ENCODE results near the gene MDK.
A peak's percentile ranks its signal among the peaks of the same experiment; 100 is the strongest.

The MDK gene

DNA sequence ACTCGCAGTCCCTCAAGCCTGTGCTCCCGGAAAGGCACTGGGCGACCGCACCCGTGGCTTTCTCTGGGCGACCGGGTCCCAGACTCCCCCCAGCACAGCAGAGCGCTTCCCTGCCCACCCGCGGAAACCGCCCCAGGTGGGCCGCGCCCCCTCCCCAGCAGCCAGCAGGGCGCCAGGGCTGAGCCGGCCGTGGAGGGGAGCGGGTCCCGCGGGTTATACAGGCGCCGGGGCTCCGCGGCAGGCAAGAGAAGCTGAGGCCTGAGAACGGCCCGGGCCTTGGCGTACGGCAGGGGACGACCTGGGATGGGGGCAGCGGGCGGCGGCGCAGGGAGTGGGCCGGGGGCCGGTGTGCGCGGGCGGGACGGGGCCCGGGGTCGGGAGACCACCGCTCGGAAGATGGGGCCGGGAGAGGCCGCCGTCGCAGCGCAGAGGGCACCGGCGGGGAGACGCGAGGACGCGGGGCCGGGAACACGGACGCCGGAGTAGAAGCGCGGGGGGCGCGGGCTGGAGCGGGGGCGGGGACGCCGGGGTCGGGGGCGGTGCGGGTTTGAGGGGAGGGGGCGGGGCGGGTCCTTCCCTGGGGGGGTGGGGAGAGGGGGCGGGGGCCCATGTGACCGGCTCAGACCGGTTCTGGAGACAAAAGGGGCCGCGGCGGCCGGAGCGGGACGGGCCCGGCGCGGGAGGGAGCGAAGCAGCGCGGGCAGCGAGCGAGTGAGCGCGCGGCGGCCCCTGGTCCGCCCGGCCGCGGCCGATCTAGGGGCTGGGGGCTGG is at the start of gene MDK (continued):
- TF ChIP-seq ZNF521 (tag by site-specific recombination; IDR thresholded peaks at IDR 0.05), result no peak
- TF ChIP-seq ZNF660 (tag by site-specific recombination; IDR thresholded peaks at IDR 0.05), result no peak
- no peak for TF ChIP-seq WT1 (tag by site-specific recombination; IDR thresholded peaks at IDR 0.05)
- TF ChIP-seq ZNF302 (tag by site-specific recombination; IDR thresholded peaks at IDR 0.05; ENCODE audit: low read depth), result no peak
- no peak for TF ChIP-seq MEIS1 (CRISPR knock-in tag; IDR thresholded peaks at IDR 0.05; ENCODE audit: borderline replicate concordance)
- TF ChIP-seq, protein P1, sequence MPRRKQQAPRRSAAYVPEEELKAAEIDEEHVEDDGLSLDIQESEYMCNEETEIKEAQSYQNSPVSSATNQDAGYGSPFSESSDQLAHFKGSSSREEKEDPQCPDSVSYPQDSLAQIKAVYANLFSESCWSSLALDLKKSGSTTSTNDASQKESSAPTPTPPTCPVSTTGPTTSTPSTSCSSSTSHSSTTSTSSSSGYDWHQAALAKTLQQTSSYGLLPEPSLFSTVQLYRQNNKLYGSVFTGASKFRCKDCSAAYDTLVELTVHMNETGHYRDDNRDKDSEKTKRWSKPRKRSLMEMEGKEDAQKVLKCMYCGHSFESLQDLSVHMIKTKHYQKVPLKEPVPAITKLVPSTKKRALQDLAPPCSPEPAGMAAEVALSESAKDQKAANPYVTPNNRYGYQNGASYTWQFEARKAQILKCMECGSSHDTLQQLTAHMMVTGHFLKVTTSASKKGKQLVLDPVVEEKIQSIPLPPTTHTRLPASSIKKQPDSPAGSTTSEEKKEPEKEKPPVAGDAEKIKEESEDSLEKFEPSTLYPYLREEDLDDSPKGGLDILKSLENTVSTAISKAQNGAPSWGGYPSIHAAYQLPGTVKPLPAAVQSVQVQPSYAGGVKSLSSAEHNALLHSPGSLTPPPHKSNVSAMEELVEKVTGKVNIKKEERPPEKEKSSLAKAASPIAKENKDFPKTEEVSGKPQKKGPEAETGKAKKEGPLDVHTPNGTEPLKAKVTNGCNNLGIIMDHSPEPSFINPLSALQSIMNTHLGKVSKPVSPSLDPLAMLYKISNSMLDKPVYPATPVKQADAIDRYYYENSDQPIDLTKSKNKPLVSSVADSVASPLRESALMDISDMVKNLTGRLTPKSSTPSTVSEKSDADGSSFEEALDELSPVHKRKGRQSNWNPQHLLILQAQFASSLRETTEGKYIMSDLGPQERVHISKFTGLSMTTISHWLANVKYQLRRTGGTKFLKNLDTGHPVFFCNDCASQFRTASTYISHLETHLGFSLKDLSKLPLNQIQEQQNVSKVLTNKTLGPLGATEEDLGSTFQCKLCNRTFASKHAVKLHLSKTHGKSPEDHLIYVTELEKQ (tag by site-specific recombination; IDR thresholded peaks at IDR 0.05; ENCODE audit: borderline replicate concordance), result no peak
- TF ChIP-seq TCF7L2 (IDR thresholded peaks at IDR 0.05; ENCODE audit: borderline replicate concordance, low read depth, low read length), result no peak; the same call in 1 of the 2 replicates
- no peak for TF ChIP-seq ZNF23 (tag by site-specific recombination; IDR thresholded peaks at IDR 0.05; ENCODE audit: borderline replicate concordance)
- TF ChIP-seq KLF8 (tag by site-specific recombination; IDR thresholded peaks at IDR 0.05), result peak; percentile 35; the same call in 1 of the 2 replicates
- TF ChIP-seq ZNF555 (tag by site-specific recombination; conservative IDR thresholded peaks at IDR 0.05), result no peak
- no peak for TF ChIP-seq ZNF10 (tag by site-specific recombination; IDR thresholded peaks at IDR 0.05)
- TF ChIP-seq ZNF654 (tag by site-specific recombination; IDR thresholded peaks at IDR 0.05; ENCODE audit: low read depth), result no peak
- TF ChIP-seq ZNF830 (tag by site-specific recombination; IDR thresholded peaks at IDR 0.05; ENCODE audit: low read depth), result no peak
- peak; percentile 75 for TF ChIP-seq ZIC2 (tag by site-specific recombination; IDR thresholded peaks at IDR 0.05)
- TF ChIP-seq ZNF777 (tag by site-specific recombination; IDR thresholded peaks at IDR 0.05; ENCODE audit: borderline replicate concordance), result no peak
- TF ChIP-seq, protein P2, sequence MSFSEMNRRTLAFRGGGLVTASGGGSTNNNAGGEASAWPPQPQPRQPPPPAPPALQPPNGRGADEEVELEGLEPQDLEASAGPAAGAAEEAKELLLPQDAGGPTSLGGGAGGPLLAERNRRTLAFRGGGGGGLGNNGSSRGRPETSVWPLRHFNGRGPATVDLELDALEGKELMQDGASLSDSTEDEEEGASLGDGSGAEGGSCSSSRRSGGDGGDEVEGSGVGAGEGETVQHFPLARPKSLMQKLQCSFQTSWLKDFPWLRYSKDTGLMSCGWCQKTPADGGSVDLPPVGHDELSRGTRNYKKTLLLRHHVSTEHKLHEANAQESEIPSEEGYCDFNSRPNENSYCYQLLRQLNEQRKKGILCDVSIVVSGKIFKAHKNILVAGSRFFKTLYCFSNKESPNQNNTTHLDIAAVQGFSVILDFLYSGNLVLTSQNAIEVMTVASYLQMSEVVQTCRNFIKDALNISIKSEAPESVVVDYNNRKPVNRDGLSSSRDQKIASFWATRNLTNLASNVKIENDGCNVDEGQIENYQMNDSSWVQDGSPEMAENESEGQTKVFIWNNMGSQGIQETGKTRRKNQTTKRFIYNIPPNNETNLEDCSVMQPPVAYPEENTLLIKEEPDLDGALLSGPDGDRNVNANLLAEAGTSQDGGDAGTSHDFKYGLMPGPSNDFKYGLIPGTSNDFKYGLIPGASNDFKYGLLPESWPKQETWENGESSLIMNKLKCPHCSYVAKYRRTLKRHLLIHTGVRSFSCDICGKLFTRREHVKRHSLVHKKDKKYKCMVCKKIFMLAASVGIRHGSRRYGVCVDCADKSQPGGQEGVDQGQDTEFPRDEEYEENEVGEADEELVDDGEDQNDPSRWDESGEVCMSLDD (tag by site-specific recombination; IDR thresholded peaks at IDR 0.05), result peak; percentile 42
- TF ChIP-seq, protein P3, sequence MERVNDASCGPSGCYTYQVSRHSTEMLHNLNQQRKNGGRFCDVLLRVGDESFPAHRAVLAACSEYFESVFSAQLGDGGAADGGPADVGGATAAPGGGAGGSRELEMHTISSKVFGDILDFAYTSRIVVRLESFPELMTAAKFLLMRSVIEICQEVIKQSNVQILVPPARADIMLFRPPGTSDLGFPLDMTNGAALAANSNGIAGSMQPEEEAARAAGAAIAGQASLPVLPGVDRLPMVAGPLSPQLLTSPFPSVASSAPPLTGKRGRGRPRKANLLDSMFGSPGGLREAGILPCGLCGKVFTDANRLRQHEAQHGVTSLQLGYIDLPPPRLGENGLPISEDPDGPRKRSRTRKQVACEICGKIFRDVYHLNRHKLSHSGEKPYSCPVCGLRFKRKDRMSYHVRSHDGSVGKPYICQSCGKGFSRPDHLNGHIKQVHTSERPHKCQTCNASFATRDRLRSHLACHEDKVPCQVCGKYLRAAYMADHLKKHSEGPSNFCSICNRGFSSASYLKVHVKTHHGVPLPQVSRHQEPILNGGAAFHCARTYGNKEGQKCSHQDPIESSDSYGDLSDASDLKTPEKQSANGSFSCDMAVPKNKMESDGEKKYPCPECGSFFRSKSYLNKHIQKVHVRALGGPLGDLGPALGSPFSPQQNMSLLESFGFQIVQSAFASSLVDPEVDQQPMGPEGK (tag by site-specific recombination; IDR thresholded peaks at IDR 0.05), result peak; percentile 47; the same call in 1 of the 2 replicates
- no peak for TF ChIP-seq ZNF558 (tag by site-specific recombination; IDR thresholded peaks at IDR 0.05)
- TF ChIP-seq GLIS2 (tag by site-specific recombination; IDR thresholded peaks at IDR 0.05), result peak; percentile 79
- no peak for TF ChIP-seq BCL11B (tag by site-specific recombination; IDR thresholded peaks at IDR 0.05; ENCODE audit: low read depth)
- TF ChIP-seq KLF7 (tag by site-specific recombination; IDR thresholded peaks at IDR 0.05; ENCODE audit: borderline replicate concordance), result no peak
- TF ChIP-seq ZNF621 (tag by site-specific recombination; IDR thresholded peaks at IDR 0.05), result no peak
- no peak for TF ChIP-seq ZNF391 (tag by site-specific recombination; IDR thresholded peaks at IDR 0.05; ENCODE audit: borderline replicate concordance, low read depth)
- TF ChIP-seq, protein P4, sequence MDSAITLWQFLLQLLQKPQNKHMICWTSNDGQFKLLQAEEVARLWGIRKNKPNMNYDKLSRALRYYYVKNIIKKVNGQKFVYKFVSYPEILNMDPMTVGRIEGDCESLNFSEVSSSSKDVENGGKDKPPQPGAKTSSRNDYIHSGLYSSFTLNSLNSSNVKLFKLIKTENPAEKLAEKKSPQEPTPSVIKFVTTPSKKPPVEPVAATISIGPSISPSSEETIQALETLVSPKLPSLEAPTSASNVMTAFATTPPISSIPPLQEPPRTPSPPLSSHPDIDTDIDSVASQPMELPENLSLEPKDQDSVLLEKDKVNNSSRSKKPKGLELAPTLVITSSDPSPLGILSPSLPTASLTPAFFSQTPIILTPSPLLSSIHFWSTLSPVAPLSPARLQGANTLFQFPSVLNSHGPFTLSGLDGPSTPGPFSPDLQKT (IDR thresholded peaks at IDR 0.05; ENCODE audit: borderline replicate concordance, low read depth, low read length), result no peak
- TF ChIP-seq, protein P5, sequence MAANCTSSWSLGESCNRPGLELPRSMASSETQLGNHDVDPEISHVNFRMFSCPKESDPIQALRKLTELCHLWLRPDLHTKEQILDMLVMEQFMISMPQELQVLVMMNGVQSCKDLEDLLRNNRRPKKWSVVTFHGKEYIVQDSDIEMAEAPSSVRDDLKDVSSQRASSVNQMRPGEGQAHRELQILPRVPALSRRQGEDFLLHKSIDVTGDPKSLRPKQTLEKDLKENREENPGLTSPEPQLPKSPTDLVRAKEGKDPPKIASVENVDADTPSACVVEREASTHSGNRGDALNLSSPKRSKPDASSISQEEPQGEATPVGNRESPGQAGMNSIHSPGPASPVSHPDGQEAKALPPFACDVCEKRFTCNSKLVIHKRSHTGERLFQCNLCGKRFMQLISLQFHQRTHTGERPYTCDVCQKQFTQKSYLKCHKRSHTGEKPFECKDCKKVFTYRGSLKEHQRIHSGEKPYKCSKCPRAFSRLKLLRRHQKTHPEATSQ (tag by site-specific recombination; IDR thresholded peaks at IDR 0.05), result no peak
- TF ChIP-seq ZFP69B (tag by site-specific recombination; IDR thresholded peaks at IDR 0.05), result no peak
- TF ChIP-seq, protein P6, sequence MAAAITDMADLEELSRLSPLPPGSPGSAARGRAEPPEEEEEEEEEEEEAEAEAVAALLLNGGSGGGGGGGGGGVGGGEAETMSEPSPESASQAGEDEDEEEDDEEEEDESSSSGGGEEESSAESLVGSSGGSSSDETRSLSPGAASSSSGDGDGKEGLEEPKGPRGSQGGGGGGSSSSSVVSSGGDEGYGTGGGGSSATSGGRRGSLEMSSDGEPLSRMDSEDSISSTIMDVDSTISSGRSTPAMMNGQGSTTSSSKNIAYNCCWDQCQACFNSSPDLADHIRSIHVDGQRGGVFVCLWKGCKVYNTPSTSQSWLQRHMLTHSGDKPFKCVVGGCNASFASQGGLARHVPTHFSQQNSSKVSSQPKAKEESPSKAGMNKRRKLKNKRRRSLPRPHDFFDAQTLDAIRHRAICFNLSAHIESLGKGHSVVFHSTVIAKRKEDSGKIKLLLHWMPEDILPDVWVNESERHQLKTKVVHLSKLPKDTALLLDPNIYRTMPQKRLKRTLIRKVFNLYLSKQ (tag by site-specific recombination; IDR thresholded peaks at IDR 0.05; ENCODE audit: borderline replicate concordance), result no peak
